GM12891 (cell line): ENCODE results near the gene FMR1NB.

Source experiments
- PAX5 ChIP-seq: IDR thresholded peaks from 2 replicates; pipeline ENCODE4 v1.6.1; 2011; ENCODE audit warnings: low read length, moderate library complexity, mild to moderate bottlenecking; ENCODE audit not compliant: insufficient read depth, severe bottlenecking
- POLR2A ChIP-seq: IDR thresholded peaks from 2 replicates; pipeline ENCODE4 v1.6.1; 2011; ENCODE audit warnings: low read depth, low read length, control low read depth
- POLR2AphosphoS5 ChIP-seq: IDR thresholded peaks from 2 replicates; pipeline ENCODE4 v1.6.1; 2011; ENCODE audit warnings: low read depth, low read length, control low read depth
- POU2F2 ChIP-seq: IDR thresholded peaks from 2 replicates; pipeline ENCODE4 v1.6.1; 2011; ENCODE audit warnings: low read depth, mild to moderate bottlenecking, control low read depth, low read length, moderate library complexity
- SPI1 ChIP-seq: IDR thresholded peaks from 2 replicates; pipeline ENCODE4 v1.6.1; 2011; ENCODE audit warnings: low read depth, low read length, control low read depth
- TAF1 ChIP-seq: IDR thresholded peaks from 2 replicates; pipeline ENCODE4 v1.6.1; 2011; ENCODE audit warnings: low read depth, low read length, control low read depth

- TF ChIP-seq POLR2A (no peak), POLR2AphosphoS5 (no peak), POU2F2 (no peak), PAX5 (no peak), TAF1 (no peak), SPI1 (no peak)
These were observed 27.2 kb upstream of the FMR1NB start for GRCh38 chrX:147953976-147954375.
